OCI-LY7 (cell line): Measurements from ENCODE around the gene MAMDC2. TPM values are rescaled to one million over a fixed set of nuclear protein-coding genes. Genes with fewer than 3 reads are reported as not detected.

Source experiments
- BruUV-seq: library from RNA; stranded (reverse); fragments of 400-500 nt; replicated peaks from 2 replicates; lab custom pipeline; 2021; lab: Mats Ljungman, UMichigan
- CTCF ChIA-PET: fragments of 300-600 bp; sonication (Branson Sonifier 250); formaldehyde crosslinking; loops from one replicate; lab custom pipeline; 2022; ENCODE audit warnings: antibody characterized with exemption; ENCODE audit not compliant: unreplicated experiment; lab: Charles Lee
- POLR2A ChIA-PET: fragments of 300-600 bp; sonication (Branson Sonifier 250); formaldehyde crosslinking; loops from one replicate; lab custom pipeline; 2022; ENCODE audit warnings: antibody characterized with exemption; lab: Charles Lee
- DNase-seq: peaks from one replicate; pipeline ENCODE4 v3.0.0-alpha.2; 2015; ENCODE audit warnings: low spot score
- H2AFZ ChIP-seq: fragments of 200-600 bp; sonication (generic), shearing (Covaris generic); 2 replicates; pipeline ENCODE4 v1.6.1; 2014; ENCODE audit warnings: mild to moderate bottlenecking, antibody characterized with exemption, low read length, moderate library complexity
- H3K27ac ChIP-seq: fragments of 200-600 bp; sonication (generic); 2 replicates; pipeline ENCODE4 v1.5.1; 2014; ENCODE audit warnings: mixed run types, low read depth, mild to moderate bottlenecking, moderate library complexity, low read length, inconsistent platforms; ENCODE audit not compliant: poor library complexity, severe bottlenecking
- H3K36me3 ChIP-seq: fragments of 200-600 bp; sonication (generic); 2 replicates; pipeline ENCODE4 v1.6.1; 2014; ENCODE audit warnings: mild to moderate bottlenecking, antibody characterized with exemption, low read length, moderate library complexity, mixed read lengths; ENCODE audit not compliant: insufficient read depth
- H3K4me1 ChIP-seq: fragments of 200-600 bp; sonication (generic); 2 replicates; pipeline ENCODE4 v1.5.1; 2014; ENCODE audit warnings: mild to moderate bottlenecking, low read length; ENCODE audit not compliant: insufficient read depth, poor library complexity, severe bottlenecking
- H3K4me2 ChIP-seq: fragments of 200-600 bp; sonication (generic); 2 replicates; pipeline ENCODE4 v1.6.1; 2014; ENCODE audit warnings: mild to moderate bottlenecking, low read length
- H3K4me3 ChIP-seq: fragments of 200-600 bp; sonication (generic); 2 replicates; pipeline ENCODE4 v1.5.1; 2014; ENCODE audit warnings: mild to moderate bottlenecking, low read depth, low read length; ENCODE audit not compliant: poor library complexity, severe bottlenecking
- H3K79me2 ChIP-seq: fragments of 200-600 bp; sonication (generic); 2 replicates; pipeline ENCODE4 v1.6.1; 2016; ENCODE audit warnings: low read depth, mild to moderate bottlenecking, low read length, moderate library complexity, mixed read lengths; ENCODE audit not compliant: insufficient read depth
- H3K9me2 ChIP-seq: fragments of 200-600 bp; sonication (generic); 2 replicates; pipeline ENCODE4 v1.6.1; 2016; ENCODE audit warnings: mild to moderate bottlenecking, low read length, mixed read lengths; ENCODE audit not compliant: insufficient read depth
- H3K9me3 ChIP-seq: fragments of 200-600 bp; sonication (generic); 2 replicates; pipeline ENCODE4 v1.6.1; 2014; ENCODE audit warnings: mild to moderate bottlenecking, mixed run types, low read length, mixed read lengths
- H4K20me1 ChIP-seq: fragments of 200-600 bp; sonication (generic); 2 replicates; pipeline ENCODE4 v1.6.1; 2014; ENCODE audit warnings: mild to moderate bottlenecking, antibody characterized with exemption, low read length, moderate library complexity, mixed read lengths; ENCODE audit not compliant: insufficient read depth
- CTCF ChIP-seq: fragments of 200-600 bp; sonication (generic); conservative IDR thresholded peaks from 2 replicates; pipeline ENCODE4 v1.5.1; 2014; ENCODE audit warnings: mild to moderate bottlenecking, antibody characterized with exemption, low read length, moderate library complexity, mixed read lengths
- EZH2phosphoT487 ChIP-seq: fragments of 200-600 bp; sonication (generic); IDR thresholded peaks from 2 replicates; pipeline ENCODE4 v1.6.1; 2018; ENCODE audit warnings: low read depth, borderline replicate concordance, mild to moderate bottlenecking, mixed run types, antibody characterized with exemption, low read length, moderate library complexity, mixed read lengths
- intact Hi-C: fragments of 100-400 bp; cut with micrococcal nuclease; formaldehyde crosslinking; loops from one replicate; pipeline ENCODE4 v1.10.0; 2022; ENCODE audit not compliant: unreplicated experiment
- total RNA-seq, 2 experiments: library from RNA; depleted of rRNA in 1 of 2; stranded (reverse); fragments of >200 nt in 1 of 2; shearing (Covaris generic) in 1 of 2; gene quantifications; 2 replicates each; pipeline ENCODE4 v1.2.3, GENCODE V29; 2014 to 2022

The MAMDC2 gene
- total RNA-seq, 2 experiments from 2014 or later: not detected

- no TSS peak for BruUV-seq
- H3K79me2 ChIP-seq: no peaks in the 10 kb centered on the region
- H3K36me3 ChIP-seq: no peaks in the 10 kb centered on the region
- H2AFZ ChIP-seq: no peak overlapping the region
- H3K4me1 ChIP-seq: no peaks in the 10 kb centered on the region
- ChIA-PET CTCF (no interaction called here), POLR2A (no interaction called here)
- H3K9me2 ChIP-seq: no peaks in the 10 kb centered on the region
- H3K27ac ChIP-seq: no peak overlapping the region
- no peaks in the 10 kb centered on the region for H4K20me1 ChIP-seq
- no peaks in the 10 kb centered on the region for H3K9me3 ChIP-seq
- intact Hi-C loops: no loop called here
- H3K4me2 ChIP-seq: no peak overlapping the region
- no peak overlapping the region for H3K4me3 ChIP-seq
- TF ChIP-seq EZH2phosphoT487 (no peak), CTCF (no peak)
- no peak for DNase-seq
These were observed 16.7 kb downstream of the MAMDC2 start for GRCh38 chr9:70060148-70060882.

GRCh38 chr9:70060883-70061507, 17.3 kb downstream of the MAMDC2 start:
- no peaks in the 10 kb centered on the region for H3K9me2 ChIP-seq
- ChIA-PET CTCF (no interaction called here), POLR2A (no interaction called here)
- H3K4me2 ChIP-seq: no peak overlapping the region
- intact Hi-C loops: no loop called here
- DNase-seq: peak; percentile 52
- H2AFZ ChIP-seq: no peak overlapping the region
- TF ChIP-seq CTCF: no peak
- no peak for TF ChIP-seq EZH2phosphoT487
- H3K27ac ChIP-seq: no peak overlapping the region
- H4K20me1 ChIP-seq: no peaks in the 10 kb centered on the region
- H3K9me3 ChIP-seq: no peaks in the 10 kb centered on the region
- no peaks in the 10 kb centered on the region for H3K36me3 ChIP-seq
- no TSS peak for BruUV-seq
- H3K79me2 ChIP-seq: no peaks in the 10 kb centered on the region
- H3K4me3 ChIP-seq: no peak overlapping the region
- no peaks in the 10 kb centered on the region for H3K4me1 ChIP-seq

GRCh38 chr9:70061776-70062175, 18.1 kb downstream of the MAMDC2 start:
- intact Hi-C loops: no loop called here
- no peak overlapping the region for H3K27ac ChIP-seq
- H3K36me3 ChIP-seq: no peaks in the 10 kb centered on the region
- H3K4me2 ChIP-seq: no peak overlapping the region
- no peaks in the 10 kb centered on the region for H3K9me2 ChIP-seq
- H4K20me1 ChIP-seq: no peaks in the 10 kb centered on the region
- no peak for TF ChIP-seq EZH2phosphoT487
- TF ChIP-seq CTCF: no peak
- no peaks in the 10 kb centered on the region for H3K4me1 ChIP-seq
- ChIA-PET CTCF (no interaction called here), POLR2A (no interaction called here)
- no peak for DNase-seq
- H3K79me2 ChIP-seq: no peaks in the 10 kb centered on the region
- H3K4me3 ChIP-seq: no peak overlapping the region
- no TSS peak for BruUV-seq
- no peaks in the 10 kb centered on the region for H3K9me3 ChIP-seq
- no peak overlapping the region for H2AFZ ChIP-seq
